ENCODE measurements around the gene WDR46.
A peak's percentile ranks its signal among the peaks of the same experiment; 100 is the strongest.

WDR46 gene

GRCh38 chr6:33288921-33289783 is at the start of gene WDR46, which contains the start of gene PFDN6:
Gene WDR46 (minus strand): TSS chr6:33289239. CDS start chr6:33289170, 69 bp downstream.
Gene PFDN6 (plus strand): TSS chr6:33289601. CDS start chr6:33289857, 256 bp downstream.
- peak; percentile 94 for DNase-seq

GRCh38 chr6:33336495-33336894 is 47.5 kb upstream of the WDR46 start:
- no peak for DNase-seq

GRCh38 chr6:33335916-33336315 is 46.9 kb upstream of the WDR46 start:
- DNase-seq = no peak

- no peak for DNase-seq
Observed at GRCh38 chr6:33333666-33334065, 44.6 kb upstream of the WDR46 start.

- DNase-seq = no peak
Observed at GRCh38 chr6:33330736-33331135, 41.7 kb upstream of the WDR46 start.

- peak; percentile 68 for DNase-seq
Observed at GRCh38 chr6:33329058-33329457, 40.0 kb upstream of the WDR46 start.

- no peak for DNase-seq
Observed at GRCh38 chr6:33324125-33324524, 35.1 kb upstream of the WDR46 start.

- no peak for DNase-seq
Observed at GRCh38 chr6:33323623-33323948, 34.5 kb upstream of the WDR46 start.

GRCh38 chr6:33321227-33321626 is 32.2 kb upstream of the WDR46 start:
- DNase-seq = no peak

GRCh38 chr6:33320315-33321181 is 31.5 kb upstream of the WDR46 start:
- no peak for DNase-seq

GRCh38 chr6:33319939-33320314 is 30.9 kb upstream of the WDR46 start:
- no peak for DNase-seq

GRCh38 chr6:33318426-33319073 is 29.5 kb upstream of the WDR46 start:
- DNase-seq = no peak

- peak; percentile 100 for DNase-seq
Observed at GRCh38 chr6:33317669-33318425, 28.8 kb upstream of the WDR46 start, which contains the start of gene ZBTB22. Gene ZBTB22 (minus strand): TSS chr6:33317744. CDS start chr6:33316916, 828 bp downstream.

- no peak for DNase-seq
Observed at GRCh38 chr6:33317419-33317668, 28.3 kb upstream of the WDR46 start.

- DNase-seq = peak; percentile 59
Observed at GRCh38 chr6:33316603-33317418, 27.8 kb upstream of the WDR46 start.

- no peak for DNase-seq
Observed at GRCh38 chr6:33315793-33316602, 27.0 kb upstream of the WDR46 start.

GRCh38 chr6:33314943-33315792 is 26.1 kb upstream of the WDR46 start:
- no peak for DNase-seq

- peak; percentile 39 for DNase-seq
Observed at GRCh38 chr6:33314515-33314942, 25.5 kb upstream of the WDR46 start.

- DNase-seq = peak; percentile 51
Observed at GRCh38 chr6:33313709-33314514, 24.9 kb upstream of the WDR46 start, which contains the start of gene TAPBP. Gene TAPBP (minus strand): TSS chr6:33314078. CDS start chr6:33314041, 37 bp downstream.
